ENCODE results near the gene LAMA2. TPM values are rescaled to one million over a fixed set of nuclear protein-coding genes. Genes with fewer than 3 reads are reported as not detected.

The LAMA2 gene
- total and polyA plus RNA-seq, 4 donors = 5.2 to 105 (median 45.9) TPM

GRCh38 chr6:129555206-129555832 lies 672.4 kb downstream of the LAMA2 start:
- Histone ChIP-seq H3K4me3 (no peak overlapping the region), H3K27ac (ENCODE audit: low read depth in 1 of 2, low read length in 1 of 2) (no peak overlapping the region), H3K27me3 (ENCODE audit: control insufficient read depth in 3 of 3, insufficient read depth in 3 of 3, low read length in 2 of 3) (no peaks in the 10 kb centered on the region), H3K36me3 (ENCODE audit: control insufficient read depth in 4 of 4, insufficient read depth in 4 of 4, low read length in 4 of 4) (peaks cover 0 to 3% (median 0%) of the 10 kb centered on the region in 4 donors), H3K9me3 (ENCODE audit: control insufficient read depth in 4 of 4, insufficient read depth in 3 of 4, low read length in 3 of 4) (no peaks in the 10 kb centered on the region), H3K4me1 (ENCODE audit: control insufficient read depth in 5 of 5, insufficient read depth in 5 of 5, low read length in 5 of 5) (no peaks in the 10 kb centered on the region), H3K9ac (ENCODE audit: insufficient read depth in 1 of 2, low read length in 2 of 2) (no peak overlapping the region)
- TF ChIP-seq CTCF (IDR thresholded peaks at IDR 0.05; ENCODE audit: control extremely low read depth, extremely low read depth) = no peak
- DNase-seq (no peak), ATAC-seq (ENCODE audit: insufficient read depth, low FRiP score) (no peak)
- WGBS, 2 donors = 72 to 83% methylated on average over 5 of the region's 5 CpGs

- Histone ChIP-seq H3K9me3 (ENCODE audit: control insufficient read depth in 4 of 4, insufficient read depth in 3 of 4, low read length in 3 of 4) (no peaks in the 10 kb centered on the region), H3K36me3 (ENCODE audit: control insufficient read depth in 4 of 4, insufficient read depth in 4 of 4, low read length in 4 of 4) (peaks cover 0 to 3% (median 0%) of the 10 kb centered on the region in 4 donors), H3K9ac (ENCODE audit: insufficient read depth in 1 of 2, low read length in 2 of 2) (no peak overlapping the region), H3K27ac (ENCODE audit: low read depth in 1 of 2, low read length in 1 of 2) (no peak overlapping the region), H3K4me3 (no peak overlapping the region), H3K27me3 (ENCODE audit: control insufficient read depth in 3 of 3, insufficient read depth in 3 of 3, low read length in 2 of 3) (no peaks in the 10 kb centered on the region), H3K4me1 (ENCODE audit: control insufficient read depth in 5 of 5, insufficient read depth in 5 of 5, low read length in 5 of 5) (no peaks in the 10 kb centered on the region)
- ATAC-seq (ENCODE audit: insufficient read depth, low FRiP score) (no peak), DNase-seq (no peak)
- WGBS, 2 donors = 91 to 93% methylated on average over 1 of the region's 1 CpG
- TF ChIP-seq CTCF (IDR thresholded peaks at IDR 0.05; ENCODE audit: control extremely low read depth, extremely low read depth) = no peak
Measured at GRCh38 chr6:129558248-129558647, 675.3 kb downstream of the LAMA2 start.

DNA sequence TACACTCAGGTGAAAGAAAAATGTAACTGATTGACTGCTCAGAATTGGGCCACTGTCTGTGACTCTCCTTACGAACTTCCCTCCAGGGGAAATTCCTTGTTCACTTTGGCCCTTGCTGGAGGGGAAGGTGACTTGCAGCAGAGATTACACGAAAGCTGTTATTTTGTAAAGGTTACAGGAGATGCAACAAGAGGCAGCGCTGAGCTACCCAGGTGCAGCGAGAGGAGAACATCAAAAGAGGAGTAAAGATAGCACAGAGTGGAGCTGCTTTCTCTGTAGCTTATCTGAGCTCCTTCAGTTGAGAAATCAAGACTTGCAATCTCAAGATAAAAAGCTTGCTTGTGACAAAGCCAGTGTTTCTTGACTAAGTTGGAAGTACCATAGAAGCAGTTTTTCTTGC lies 682.4 kb downstream of the LAMA2 start:
- H3K4me3 ChIP-seq = no peak overlapping the region
- TF ChIP-seq CTCF (IDR thresholded peaks at IDR 0.05; ENCODE audit: control extremely low read depth, extremely low read depth) = no peak
- H3K27ac ChIP-seq (ENCODE audit: low read depth in 1 of 2, low read length in 1 of 2) = no peak overlapping the region
- no peaks in the 10 kb centered on the region for H3K36me3 ChIP-seq (ENCODE audit: control insufficient read depth in 4 of 4, insufficient read depth in 4 of 4, low read length in 4 of 4)
- ATAC-seq (ENCODE audit: insufficient read depth, low FRiP score) (no peak), DNase-seq (no peak)
- no peaks in the 10 kb centered on the region for H3K27me3 ChIP-seq (ENCODE audit: control insufficient read depth in 3 of 3, insufficient read depth in 3 of 3, low read length in 2 of 3)
- H3K9ac ChIP-seq (ENCODE audit: insufficient read depth in 1 of 2, low read length in 2 of 2) = no peak overlapping the region
- peaks cover 0 to 12% (median 5%) of the 10 kb centered on the region in 5 donors for H3K4me1 ChIP-seq (ENCODE audit: control insufficient read depth in 5 of 5, insufficient read depth in 5 of 5, low read length in 5 of 5)
- no peaks in the 10 kb centered on the region for H3K9me3 ChIP-seq (ENCODE audit: control insufficient read depth in 4 of 4, insufficient read depth in 3 of 4, low read length in 3 of 4)
- WGBS, 2 donors = 75 to 84% methylated on average over 4 of the region's 4 CpGs

DNA sequence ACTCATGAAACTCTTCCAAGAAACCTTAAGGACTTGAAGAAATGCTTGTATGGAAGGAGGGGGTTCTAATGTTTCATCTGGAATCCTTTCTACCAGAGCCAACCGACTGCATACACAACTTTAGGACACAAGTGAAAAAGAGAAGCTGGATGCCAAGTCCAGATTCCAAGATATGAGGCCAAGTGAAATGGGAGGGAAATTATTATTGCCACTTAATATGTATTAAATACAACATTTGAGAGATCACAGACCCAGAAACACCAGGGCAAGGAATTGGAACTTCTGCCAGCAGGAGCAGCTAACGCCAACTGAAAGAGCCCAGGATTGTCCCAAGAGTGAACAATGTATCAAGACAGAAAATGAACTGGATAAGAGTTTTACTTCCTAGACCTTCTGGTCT lies 682.9 kb downstream of the LAMA2 start:
- H3K9ac ChIP-seq (ENCODE audit: insufficient read depth in 1 of 2, low read length in 2 of 2) = no peak overlapping the region
- DNase-seq = peak; percentile 53 to 90 (median 90)

More for the DNA sequence above, 682.9 kb downstream of the LAMA2 start:
- H3K9me3 ChIP-seq (ENCODE audit: control insufficient read depth in 4 of 4, insufficient read depth in 3 of 4, low read length in 3 of 4) = no peaks in the 10 kb centered on the region
- no peaks in the 10 kb centered on the region for H3K36me3 ChIP-seq (ENCODE audit: control insufficient read depth in 4 of 4, insufficient read depth in 4 of 4, low read length in 4 of 4)
- no peaks in the 10 kb centered on the region for H3K27me3 ChIP-seq (ENCODE audit: control insufficient read depth in 3 of 3, insufficient read depth in 3 of 3, low read length in 2 of 3)
- no peak overlapping the region for H3K27ac ChIP-seq (ENCODE audit: low read depth in 1 of 2, low read length in 1 of 2)
- no peak for ATAC-seq (ENCODE audit: insufficient read depth, low FRiP score)
- TF ChIP-seq CTCF (IDR thresholded peaks at IDR 0.05; ENCODE audit: control extremely low read depth, extremely low read depth) = no peak
- WGBS, 2 donors = 58 to 79% methylated on average over 2 of the region's 2 CpGs
- no peak overlapping the region for H3K4me3 ChIP-seq
- H3K4me1 ChIP-seq (ENCODE audit: control insufficient read depth in 5 of 5, insufficient read depth in 5 of 5, low read length in 5 of 5) = peaks cover 0 to 12% (median 5%) of the 10 kb centered on the region in 5 donors
